Activated T-cell treated with anti-CD3 and anti-CD28 coated beads, Interleukin-2, amount 50 U/mL, for 24 hours (primary cell): ENCODE data around the gene PARD3B.

ENCODE experiments used
- DNase-seq: peaks from one replicate; pipeline ENCODE4 v3.0.0-alpha.2; 2020
- H3K27ac Mint-ChIP-seq: 2 replicates; pipeline ENCODE4 v1.8.0; 2020; ENCODE audit warnings: mild to moderate bottlenecking, mixed read lengths
- H3K27me3 Mint-ChIP-seq: 2 replicates; pipeline ENCODE4 v1.8.0; 2020; ENCODE audit warnings: mixed read lengths
- H3K36me3 Mint-ChIP-seq: 2 replicates; pipeline ENCODE4 v1.8.0; 2020; ENCODE audit warnings: low read depth, mixed read lengths
- H3K4me1 Mint-ChIP-seq: 2 replicates; pipeline ENCODE4 v1.8.0; 2020; ENCODE audit warnings: low read depth, mixed read lengths
- H3K4me3 Mint-ChIP-seq: 2 replicates; pipeline ENCODE4 v1.8.0; 2020; ENCODE audit warnings: mild to moderate bottlenecking, moderate library complexity, mixed read lengths
- H3K9me3 Mint-ChIP-seq: 2 replicates; pipeline ENCODE4 v1.8.0; 2020; ENCODE audit warnings: mixed read lengths

The PARD3B gene

GRCh38 chr2:204696124-204696523, 150.8 kb downstream of the PARD3B start:
- no peak for DNase-seq
- Mint-ChIP-seq H3K4me1 (peaks cover 3% of the 10 kb centered on the region), H3K4me3 (no peak overlapping the region), H3K36me3 (no peaks in the 10 kb centered on the region), H3K27me3 (no peaks in the 10 kb centered on the region), H3K9me3 (no peaks in the 10 kb centered on the region), H3K27ac (no peak overlapping the region)

GRCh38 chr2:204705243-204705932, 160.1 kb downstream of the PARD3B start:
- H3K36me3 Mint-ChIP-seq, result no peaks in the 10 kb centered on the region
- no peaks in the 10 kb centered on the region for H3K4me1 Mint-ChIP-seq
- no peak overlapping the region for H3K27ac Mint-ChIP-seq
- no peaks in the 10 kb centered on the region for H3K27me3 Mint-ChIP-seq
- H3K4me3 Mint-ChIP-seq, result no peak overlapping the region
- no peaks in the 10 kb centered on the region for H3K9me3 Mint-ChIP-seq
- no peak for DNase-seq

GRCh38 chr2:204706939-204707338, 161.7 kb downstream of the PARD3B start:
- Mint-ChIP-seq H3K9me3 (no peaks in the 10 kb centered on the region), H3K27me3 (no peaks in the 10 kb centered on the region), H3K27ac (no peak overlapping the region), H3K36me3 (no peaks in the 10 kb centered on the region), H3K4me1 (no peaks in the 10 kb centered on the region), H3K4me3 (no peak overlapping the region)
- DNase-seq, result no peak

- DNase-seq, result no peak
- Mint-ChIP-seq H3K27ac (no peak overlapping the region), H3K9me3 (peaks cover 7% of the 10 kb centered on the region), H3K4me1 (no peaks in the 10 kb centered on the region), H3K36me3 (no peaks in the 10 kb centered on the region), H3K27me3 (no peaks in the 10 kb centered on the region), H3K4me3 (no peak overlapping the region)
Observed at GRCh38 chr2:204713211-204713610, 167.9 kb downstream of the PARD3B start.

- no peak for DNase-seq
- Mint-ChIP-seq H3K4me1 (no peaks in the 10 kb centered on the region), H3K27ac (no peak overlapping the region), H3K27me3 (no peaks in the 10 kb centered on the region), H3K36me3 (no peaks in the 10 kb centered on the region), H3K4me3 (no peak overlapping the region), H3K9me3 (peaks cover 7% of the 10 kb centered on the region)
Observed at GRCh38 chr2:204715361-204715760, 170.1 kb downstream of the PARD3B start.

- DNase-seq, result no peak
- no peaks in the 10 kb centered on the region for H3K27me3 Mint-ChIP-seq
- H3K36me3 Mint-ChIP-seq, result no peaks in the 10 kb centered on the region
- no peak overlapping the region for H3K27ac Mint-ChIP-seq
- peaks cover 7% of the 10 kb centered on the region for H3K9me3 Mint-ChIP-seq
- no peaks in the 10 kb centered on the region for H3K4me1 Mint-ChIP-seq
- no peak overlapping the region for H3K4me3 Mint-ChIP-seq
Observed at GRCh38 chr2:204717591-204717990, 172.3 kb downstream of the PARD3B start.

GRCh38 chr2:204718607-204719006, 173.3 kb downstream of the PARD3B start:
- no peak overlapping the region for H3K4me3 Mint-ChIP-seq
- no peaks in the 10 kb centered on the region for H3K36me3 Mint-ChIP-seq
- no peak for DNase-seq
- H3K9me3 Mint-ChIP-seq, result peaks cover 7% of the 10 kb centered on the region
- H3K4me1 Mint-ChIP-seq, result no peaks in the 10 kb centered on the region
- no peak overlapping the region for H3K27ac Mint-ChIP-seq
- H3K27me3 Mint-ChIP-seq, result no peaks in the 10 kb centered on the region

GRCh38 chr2:204720874-204721273, 175.6 kb downstream of the PARD3B start:
- H3K4me3 Mint-ChIP-seq, result no peak overlapping the region
- DNase-seq, result no peak
- H3K27ac Mint-ChIP-seq, result no peak overlapping the region
- no peaks in the 10 kb centered on the region for H3K27me3 Mint-ChIP-seq
- no peaks in the 10 kb centered on the region for H3K36me3 Mint-ChIP-seq
- peaks cover 7% of the 10 kb centered on the region for H3K9me3 Mint-ChIP-seq
- no peaks in the 10 kb centered on the region for H3K4me1 Mint-ChIP-seq

GRCh38 chr2:204722207-204722606, 176.9 kb downstream of the PARD3B start:
- DNase-seq, result no peak
- H3K27ac Mint-ChIP-seq, result no peak overlapping the region
- no peaks in the 10 kb centered on the region for H3K4me1 Mint-ChIP-seq
- H3K4me3 Mint-ChIP-seq, result no peak overlapping the region
- H3K27me3 Mint-ChIP-seq, result peaks cover under 1% of the 10 kb centered on the region
- peaks cover 5% of the 10 kb centered on the region for H3K9me3 Mint-ChIP-seq
- no peaks in the 10 kb centered on the region for H3K36me3 Mint-ChIP-seq

GRCh38 chr2:204722691-204723090, 177.4 kb downstream of the PARD3B start:
- no peak overlapping the region for H3K27ac Mint-ChIP-seq
- DNase-seq, result no peak
- no peaks in the 10 kb centered on the region for H3K36me3 Mint-ChIP-seq

GRCh38 chr2:204725693-204726360, 180.6 kb downstream of the PARD3B start:
- Mint-ChIP-seq H3K9me3 (no peaks in the 10 kb centered on the region), H3K27ac (no peak overlapping the region), H3K4me3 (no peak overlapping the region), H3K36me3 (no peaks in the 10 kb centered on the region), H3K27me3 (peaks cover 5% of the 10 kb centered on the region), H3K4me1 (no peaks in the 10 kb centered on the region)
- no peak for DNase-seq

More at GRCh38 chr2:204722691-204723090, 177.4 kb downstream of the PARD3B start:
- no peaks in the 10 kb centered on the region for H3K4me1 Mint-ChIP-seq
- peaks cover 5% of the 10 kb centered on the region for H3K9me3 Mint-ChIP-seq
- no peak overlapping the region for H3K4me3 Mint-ChIP-seq
- H3K27me3 Mint-ChIP-seq, result peaks cover 5% of the 10 kb centered on the region

- H3K4me1 Mint-ChIP-seq, result no peaks in the 10 kb centered on the region
- H3K36me3 Mint-ChIP-seq, result no peaks in the 10 kb centered on the region
- no peak overlapping the region for H3K27ac Mint-ChIP-seq
- peaks cover 5% of the 10 kb centered on the region for H3K27me3 Mint-ChIP-seq
- H3K9me3 Mint-ChIP-seq, result no peaks in the 10 kb centered on the region
- no peak overlapping the region for H3K4me3 Mint-ChIP-seq
- no peak for DNase-seq
Observed at GRCh38 chr2:204726831-204727230, 181.6 kb downstream of the PARD3B start.

GRCh38 chr2:204727368-204727767, 182.1 kb downstream of the PARD3B start:
- no peak overlapping the region for H3K4me3 Mint-ChIP-seq
- no peaks in the 10 kb centered on the region for H3K9me3 Mint-ChIP-seq
- H3K36me3 Mint-ChIP-seq, result no peaks in the 10 kb centered on the region
- H3K27ac Mint-ChIP-seq, result no peak overlapping the region
- DNase-seq, result no peak
- no peaks in the 10 kb centered on the region for H3K4me1 Mint-ChIP-seq
- peaks cover 5% of the 10 kb centered on the region for H3K27me3 Mint-ChIP-seq

- Mint-ChIP-seq H3K36me3 (no peaks in the 10 kb centered on the region), H3K4me1 (no peaks in the 10 kb centered on the region), H3K27ac (no peak overlapping the region), H3K27me3 (peaks cover 5% of the 10 kb centered on the region), H3K4me3 (no peak overlapping the region), H3K9me3 (no peaks in the 10 kb centered on the region)
- no peak for DNase-seq
Observed at GRCh38 chr2:204730603-204731002, 185.3 kb downstream of the PARD3B start.

GRCh38 chr2:204732019-204732418, 186.7 kb downstream of the PARD3B start:
- Mint-ChIP-seq H3K36me3 (no peaks in the 10 kb centered on the region), H3K27ac (no peak overlapping the region), H3K4me1 (no peaks in the 10 kb centered on the region), H3K4me3 (no peak overlapping the region), H3K27me3 (peaks cover 5% of the 10 kb centered on the region), H3K9me3 (no peaks in the 10 kb centered on the region)
- no peak for DNase-seq
